HG03520 (cell line): ENCODE results near the gene DLX3.

Experiments
- ATAC-seq: cut with Tn5 transposase; IDR thresholded peaks from one replicate; pipeline ENCODE4 v1.9.1; 2021; ENCODE audit warnings: mild to moderate bottlenecking, moderate library complexity; ENCODE audit not compliant: unreplicated experiment

DLX3 gene

DNA sequence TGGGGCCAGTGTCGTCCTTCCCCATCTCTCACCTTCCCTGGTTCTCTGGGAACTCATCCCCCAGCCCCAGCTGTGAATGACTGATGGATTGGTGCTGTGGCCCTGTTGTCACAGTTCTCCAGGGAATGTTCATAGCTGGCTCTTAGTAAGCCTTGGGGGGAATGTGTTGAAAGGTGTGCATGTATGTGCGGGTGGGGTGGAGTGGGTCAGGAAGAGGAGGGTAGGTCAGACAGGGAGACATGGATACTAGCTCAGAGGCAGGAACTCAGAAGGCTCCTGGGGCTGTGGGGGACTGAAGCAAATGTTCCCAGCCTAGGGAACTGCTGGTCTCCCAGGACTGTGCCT, 21.8 kb downstream of the DLX3 start:
- no peak for ATAC-seq

DNA sequence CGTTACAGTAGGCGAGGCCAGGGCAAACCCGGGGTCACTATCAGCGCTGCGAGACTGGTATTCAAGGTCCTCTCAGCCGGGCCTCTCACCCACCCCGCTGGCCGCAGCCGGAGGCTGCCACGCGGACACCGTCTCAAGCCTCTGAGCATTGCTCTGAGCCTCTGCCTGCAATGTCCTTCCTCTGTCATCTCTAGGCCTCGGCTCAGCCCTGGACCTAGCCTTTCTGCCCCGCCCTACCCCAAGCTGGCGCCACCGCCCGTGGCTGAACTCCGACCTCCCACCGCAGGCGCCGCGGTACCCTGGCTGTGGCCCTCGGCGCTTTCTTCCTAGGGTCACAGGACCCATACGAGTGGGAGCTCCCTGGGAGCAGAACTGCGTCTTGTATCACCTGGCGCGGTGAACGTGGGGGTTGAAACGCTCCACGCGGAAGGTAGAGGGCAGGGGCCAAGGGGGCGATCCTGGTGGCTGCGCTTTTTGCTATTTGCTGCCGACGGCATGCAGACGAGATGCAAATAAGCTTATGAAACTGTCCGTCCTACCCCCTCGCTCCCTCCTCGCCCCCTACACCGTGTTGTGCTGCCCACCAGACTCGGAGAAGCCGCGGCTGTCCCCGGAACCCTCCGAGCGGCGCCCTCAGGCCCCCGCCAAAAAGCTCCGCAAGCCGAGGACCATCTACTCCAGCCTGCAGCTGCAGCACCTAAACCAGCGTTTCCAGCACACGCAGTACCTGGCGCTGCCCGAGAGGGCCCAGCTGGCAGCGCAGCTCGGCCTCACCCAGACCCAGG, 22.3 kb downstream of the DLX3 start:
- no peak for ATAC-seq

DNA sequence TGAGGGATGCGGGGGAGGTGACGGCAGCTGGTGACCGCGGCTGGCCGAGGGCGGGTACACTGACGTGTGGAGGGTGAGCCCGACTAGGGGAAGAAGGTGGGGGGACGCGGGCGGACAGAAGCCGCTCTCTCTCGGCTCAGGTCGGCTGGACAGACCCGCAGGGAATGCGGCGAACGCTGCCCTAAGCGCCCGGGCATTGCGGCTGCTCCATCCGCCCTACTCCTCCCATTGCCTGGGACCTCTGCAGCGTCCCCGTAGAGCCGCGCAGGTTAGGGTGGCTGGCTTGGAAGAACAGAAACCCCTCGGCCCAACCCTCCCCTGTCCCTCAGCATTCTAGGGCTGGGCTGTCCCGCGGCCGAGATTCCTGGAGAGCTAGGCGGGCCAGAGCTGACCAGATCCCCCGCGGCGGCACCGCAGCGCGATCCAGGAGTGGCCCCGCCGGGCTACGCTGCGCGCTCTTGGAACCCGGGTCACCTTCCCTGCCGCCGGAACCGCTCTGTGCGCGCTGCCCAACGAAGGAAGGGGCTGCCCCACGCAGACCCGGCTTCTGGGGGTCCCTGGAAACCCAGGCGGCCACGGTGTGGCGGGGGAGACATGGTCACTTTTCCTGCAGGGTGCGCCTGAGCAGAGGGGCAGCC, 23.1 kb downstream of the DLX3 start:
- no peak for ATAC-seq

DNA sequence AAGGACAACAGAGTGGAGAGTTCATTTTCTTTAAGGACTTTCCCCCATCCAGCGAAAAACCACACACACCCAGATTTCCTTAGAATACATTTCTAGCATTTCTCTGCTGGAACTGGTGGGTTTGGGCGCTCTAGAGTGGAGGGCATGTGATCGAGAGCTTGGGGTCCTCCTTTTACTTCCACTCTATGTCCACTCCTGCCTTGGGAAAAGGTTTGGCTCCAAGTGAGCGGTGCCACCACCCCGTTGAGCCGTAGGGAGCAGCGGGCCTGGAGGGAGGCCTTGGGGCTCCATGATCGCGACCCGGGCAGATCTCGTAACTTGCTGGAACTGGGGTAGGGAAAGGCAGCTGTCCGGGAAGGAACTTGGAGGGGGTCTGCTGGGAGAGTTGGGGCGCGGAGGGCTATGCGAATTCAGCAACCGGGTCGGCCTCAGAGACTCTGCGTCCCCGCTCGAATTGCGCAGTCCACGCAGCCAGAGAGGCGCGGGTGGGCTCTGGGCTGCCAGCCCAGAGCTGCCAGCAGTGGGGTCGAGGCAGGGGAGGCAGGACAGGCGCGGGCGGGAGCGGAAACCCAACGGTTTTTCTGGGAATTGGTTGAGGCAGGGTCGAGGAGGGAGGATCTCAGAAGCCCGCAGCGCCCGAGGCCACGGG, 23.7 kb downstream of the DLX3 start:
- no peak for ATAC-seq

DNA sequence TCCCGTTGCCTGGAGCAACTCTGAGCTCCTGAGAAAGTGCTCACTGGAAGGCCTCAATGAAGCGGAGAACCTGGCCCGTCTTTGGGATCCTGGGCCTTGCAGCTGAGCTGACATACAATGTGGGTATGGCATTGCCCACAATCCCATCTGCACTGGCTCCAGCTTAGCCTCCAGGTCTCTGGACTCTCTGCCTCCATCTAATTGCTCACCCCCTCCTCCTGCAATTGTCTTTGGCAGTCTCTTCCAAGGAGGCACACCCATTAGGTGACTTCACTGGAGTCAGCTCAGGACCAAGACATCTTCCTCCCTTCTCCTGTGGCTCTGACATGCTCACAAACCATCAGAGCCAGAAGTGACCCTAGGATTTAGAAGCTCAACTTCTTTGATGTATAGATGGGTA, 24.5 kb downstream of the DLX3 start:
- no peak for ATAC-seq

DNA sequence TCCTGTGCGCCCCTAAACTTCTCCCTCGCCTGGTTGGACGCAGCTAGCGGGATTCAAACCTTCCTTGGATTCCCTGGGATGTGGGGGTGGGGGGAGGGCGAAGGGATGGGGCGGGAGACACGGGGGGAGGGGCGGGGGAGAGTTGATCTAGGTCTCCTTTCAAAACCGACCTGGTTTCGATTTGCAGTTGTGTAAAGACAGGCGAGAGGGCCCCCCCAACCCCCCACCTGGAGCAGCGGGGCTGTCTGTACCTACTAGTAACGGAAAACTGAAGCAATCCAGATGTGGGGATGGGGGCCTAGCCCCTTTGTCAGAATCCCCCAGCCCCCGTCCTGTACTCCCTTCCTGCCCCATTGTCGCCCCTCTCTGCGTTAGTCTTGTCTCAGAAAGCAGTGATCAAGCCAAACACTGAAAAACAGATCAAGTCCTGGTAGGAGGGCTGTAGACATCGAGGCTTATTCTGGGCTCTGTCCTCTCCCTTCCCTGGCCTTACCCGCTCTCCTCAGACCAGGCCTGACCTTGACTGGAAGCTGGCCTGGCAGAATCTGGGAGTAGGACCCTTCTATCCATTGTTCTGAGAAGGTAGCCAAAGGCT, 25.1 kb downstream of the DLX3 start:
- ATAC-seq: no peak

DNA sequence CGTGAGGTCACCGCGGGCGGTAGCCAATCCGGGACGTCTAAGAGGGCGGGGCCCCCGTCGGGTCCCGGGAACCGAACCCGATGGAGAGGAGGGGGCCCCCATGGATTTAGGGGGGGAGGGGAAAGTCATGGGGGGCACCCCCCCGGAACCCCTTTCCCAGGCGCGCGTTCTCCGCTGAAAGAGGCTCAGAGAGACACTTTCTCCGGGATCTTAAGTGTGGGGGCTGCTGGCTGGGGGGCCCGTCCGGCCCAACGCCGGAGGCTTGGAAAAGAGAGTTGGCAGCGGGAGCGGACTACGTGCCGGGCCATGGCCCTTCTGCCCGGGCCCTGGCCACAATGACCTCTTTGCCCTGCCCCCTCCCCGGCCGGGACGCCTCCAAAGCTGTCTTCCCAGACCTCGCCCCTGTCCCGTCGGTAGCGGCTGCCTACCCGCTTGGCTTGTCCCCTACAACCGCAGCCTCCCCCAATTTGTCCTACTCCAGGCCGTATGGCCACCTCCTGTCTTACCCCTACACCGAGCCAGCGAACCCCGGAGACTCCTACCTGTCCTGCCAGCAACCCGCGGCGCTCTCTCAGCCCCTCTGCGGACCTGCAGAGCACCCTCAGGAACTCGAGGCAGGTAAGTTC, 25.8 kb downstream of the DLX3 start, which contains the start of gene DLX4:
Gene DLX4, plus strand, starts transcription at position 57 of the 626 bp plus-strand sequence. Its CDS starts 279 bp downstream, at position 336.
- no peak for ATAC-seq

DNA sequence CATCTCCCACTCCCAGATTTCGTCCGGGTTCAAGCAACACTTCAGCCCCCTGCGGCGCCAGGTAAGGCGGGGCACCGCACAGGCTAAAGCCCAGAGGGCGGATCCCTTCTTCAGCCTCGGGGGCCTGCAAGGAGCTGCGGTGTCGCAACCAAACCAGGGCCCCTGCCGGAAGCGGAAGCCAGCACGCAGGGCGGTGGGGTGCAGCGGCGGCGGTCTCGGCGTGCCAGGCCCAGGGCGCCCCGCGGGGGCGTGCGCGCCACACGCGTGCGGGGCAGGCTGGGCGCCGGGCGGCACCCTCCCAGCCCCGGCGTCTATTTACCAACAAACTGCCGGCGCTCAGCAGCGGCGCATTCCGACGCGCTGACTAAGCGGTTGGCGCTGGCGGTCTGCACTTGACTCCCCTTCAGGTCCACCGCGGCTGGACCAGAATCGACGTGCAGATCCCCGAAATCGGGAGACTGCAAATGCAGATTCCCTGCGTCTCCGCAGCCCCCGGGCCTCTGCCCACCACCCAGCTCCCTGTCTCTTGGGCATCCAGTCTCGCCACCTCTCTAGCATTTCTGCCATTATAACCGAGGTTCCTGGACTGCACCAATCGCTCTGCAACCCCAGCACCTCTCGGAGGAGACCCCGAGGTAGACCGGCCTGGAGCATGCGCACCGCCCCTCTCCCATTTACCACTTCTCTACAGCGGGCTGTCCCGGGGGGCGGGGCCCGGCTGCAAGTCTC, 26.5 kb downstream of the DLX3 start:
- ATAC-seq: no peak

DNA sequence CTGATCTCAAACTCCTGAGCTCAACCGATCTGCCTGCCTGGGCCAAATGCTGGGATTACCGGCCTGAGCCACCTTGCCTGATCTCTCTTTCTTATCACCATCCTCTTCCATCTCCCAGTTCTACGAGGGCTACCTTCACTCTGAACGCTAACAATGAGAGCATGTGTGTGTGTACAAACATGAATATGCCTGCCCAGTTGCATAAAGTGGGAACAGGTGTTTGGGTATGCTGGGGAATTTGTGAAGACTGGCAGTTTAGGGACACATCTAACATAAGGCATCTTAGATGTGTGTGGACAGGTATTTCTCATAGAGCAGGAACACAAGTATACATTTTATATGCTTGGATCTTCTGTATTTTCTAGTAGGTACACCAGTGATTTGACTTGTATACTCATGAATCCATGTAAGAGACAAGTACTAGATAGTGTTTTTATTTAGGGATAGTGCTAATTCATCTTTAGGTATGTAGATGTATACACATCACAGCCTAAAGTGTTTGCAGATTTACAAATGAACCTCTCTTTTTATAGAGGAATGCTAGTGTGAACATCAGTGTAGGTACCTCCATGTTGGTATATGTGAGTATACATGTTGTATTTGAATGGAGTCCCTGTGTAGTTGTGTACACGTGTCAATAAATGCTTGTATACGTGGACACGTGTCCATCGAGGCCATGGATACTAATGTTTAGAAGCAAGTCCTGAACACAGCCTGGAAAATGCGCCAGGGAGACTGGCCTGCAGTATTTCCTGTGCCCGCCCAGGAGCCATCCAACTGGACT, 27.2 kb downstream of the DLX3 start:
- no peak for ATAC-seq

DNA sequence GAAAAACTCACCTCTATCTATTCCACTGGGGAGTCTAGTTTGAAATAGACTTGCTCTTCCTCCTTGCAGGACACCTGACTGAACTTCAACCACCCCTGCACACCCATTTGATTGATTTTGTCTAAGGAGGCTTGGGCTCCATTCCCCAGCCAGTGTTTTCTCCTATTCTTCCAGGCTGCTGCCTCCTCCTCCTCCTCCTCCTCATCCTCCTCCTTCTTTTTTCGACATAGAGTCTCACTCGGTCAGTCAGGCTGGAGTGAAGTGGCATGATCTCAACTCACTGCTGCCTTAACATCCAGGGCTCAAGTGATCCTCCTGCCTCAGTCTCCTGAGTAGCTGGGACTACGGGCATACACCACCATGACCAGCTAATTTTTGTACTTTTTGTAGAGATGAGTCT, 27.8 kb downstream of the DLX3 start:
- no peak for ATAC-seq

DNA sequence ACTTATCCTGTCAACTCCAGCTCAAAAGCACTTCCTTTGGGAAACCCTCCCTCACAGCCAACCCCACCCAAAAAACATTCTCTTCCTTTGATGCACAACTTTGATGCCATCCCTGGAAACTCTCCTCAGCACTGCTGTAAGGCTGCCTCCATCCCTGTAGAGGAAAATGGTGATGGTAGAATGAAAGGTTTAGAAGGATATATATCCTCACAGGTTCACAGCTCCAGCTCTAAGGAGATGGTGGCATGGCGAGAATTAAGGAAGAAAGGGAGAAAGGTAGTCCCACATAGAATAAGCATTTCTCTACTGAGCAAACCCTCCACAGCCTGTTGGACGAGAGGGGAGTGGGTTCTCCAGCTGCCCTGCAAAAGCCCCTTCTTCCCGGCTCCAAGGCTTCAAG, 28.3 kb downstream of the DLX3 start:
- no peak for ATAC-seq

DNA sequence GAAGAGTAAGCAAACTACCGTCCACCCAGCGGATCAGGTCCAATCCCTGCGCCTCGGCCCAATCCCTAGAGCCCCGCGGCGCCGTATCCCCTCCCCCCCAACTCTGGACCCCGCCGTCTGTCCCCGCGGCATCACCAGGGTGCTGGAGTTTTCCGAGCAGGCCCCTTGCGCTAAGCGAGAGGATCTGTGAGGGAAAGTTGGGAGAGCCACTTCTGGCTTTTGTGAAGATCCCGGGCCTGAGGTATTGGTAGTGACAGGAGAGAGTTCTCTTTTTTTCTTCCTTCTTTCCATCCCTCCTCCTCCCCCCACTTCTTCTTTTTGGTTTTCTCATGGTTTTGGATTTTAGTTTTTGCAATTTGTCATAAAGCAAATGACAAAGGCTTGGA, 29.5 kb downstream of the DLX3 start:
- ATAC-seq: no peak

DNA sequence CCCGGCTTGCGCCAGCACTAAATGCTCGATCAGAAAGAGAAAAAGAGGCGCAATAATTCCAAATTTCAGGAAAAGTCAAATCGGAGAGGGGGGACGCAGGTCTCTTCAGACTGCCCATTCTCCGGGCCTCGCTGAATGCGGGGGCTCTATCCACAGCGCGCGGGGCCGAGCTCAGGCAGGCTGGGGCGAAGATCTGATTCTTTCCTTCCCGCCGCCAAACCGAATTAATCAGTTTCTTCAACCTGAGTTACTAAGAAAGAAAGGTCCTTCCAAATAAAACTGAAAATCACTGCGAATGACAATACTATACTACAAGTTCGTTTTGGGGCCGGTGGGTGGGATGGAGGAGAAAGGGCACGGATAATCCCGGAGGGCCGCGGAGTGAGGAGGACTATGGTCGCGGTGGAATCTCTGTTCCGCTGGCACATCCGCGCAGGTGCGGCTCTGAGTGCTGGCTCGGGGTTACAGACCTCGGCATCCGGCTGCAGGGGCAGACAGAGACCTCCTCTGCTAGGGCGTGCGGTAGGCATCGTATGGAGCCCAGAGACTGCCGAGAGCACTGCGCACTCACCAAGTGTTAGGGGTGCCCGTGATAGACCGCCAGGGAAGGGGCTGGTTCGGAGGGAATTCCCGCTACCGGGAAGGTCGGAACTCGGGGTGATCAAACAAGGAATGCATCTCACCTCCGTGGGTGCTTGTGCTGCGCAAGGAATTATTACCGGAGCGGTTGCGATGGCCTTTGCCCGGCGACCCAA, 30.1 kb downstream of the DLX3 start:
- no peak for ATAC-seq

DNA sequence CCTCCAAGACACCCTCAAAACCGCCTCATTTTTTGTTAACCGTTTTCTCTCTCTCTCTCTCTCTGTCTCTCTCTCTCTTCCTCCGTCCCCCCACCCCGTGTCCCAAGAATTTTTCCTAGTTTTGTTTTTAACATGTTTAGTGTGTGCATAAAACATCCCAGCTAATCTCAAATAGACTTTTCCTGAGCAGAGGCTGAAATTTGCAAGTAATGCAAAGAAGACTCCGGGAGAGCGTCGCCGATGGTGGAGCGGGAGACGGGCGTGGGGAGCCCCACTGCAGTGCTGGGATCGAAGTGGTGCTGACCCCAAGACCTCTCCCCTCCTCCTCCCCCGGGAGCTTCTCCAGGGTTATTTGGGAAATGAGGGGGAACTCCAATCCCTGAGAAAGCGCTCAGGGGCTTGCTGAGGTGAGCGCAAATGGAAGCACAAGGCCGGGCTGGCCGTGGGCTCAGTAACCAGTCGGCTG, 30.7 kb downstream of the DLX3 start:
- no peak for ATAC-seq

DNA sequence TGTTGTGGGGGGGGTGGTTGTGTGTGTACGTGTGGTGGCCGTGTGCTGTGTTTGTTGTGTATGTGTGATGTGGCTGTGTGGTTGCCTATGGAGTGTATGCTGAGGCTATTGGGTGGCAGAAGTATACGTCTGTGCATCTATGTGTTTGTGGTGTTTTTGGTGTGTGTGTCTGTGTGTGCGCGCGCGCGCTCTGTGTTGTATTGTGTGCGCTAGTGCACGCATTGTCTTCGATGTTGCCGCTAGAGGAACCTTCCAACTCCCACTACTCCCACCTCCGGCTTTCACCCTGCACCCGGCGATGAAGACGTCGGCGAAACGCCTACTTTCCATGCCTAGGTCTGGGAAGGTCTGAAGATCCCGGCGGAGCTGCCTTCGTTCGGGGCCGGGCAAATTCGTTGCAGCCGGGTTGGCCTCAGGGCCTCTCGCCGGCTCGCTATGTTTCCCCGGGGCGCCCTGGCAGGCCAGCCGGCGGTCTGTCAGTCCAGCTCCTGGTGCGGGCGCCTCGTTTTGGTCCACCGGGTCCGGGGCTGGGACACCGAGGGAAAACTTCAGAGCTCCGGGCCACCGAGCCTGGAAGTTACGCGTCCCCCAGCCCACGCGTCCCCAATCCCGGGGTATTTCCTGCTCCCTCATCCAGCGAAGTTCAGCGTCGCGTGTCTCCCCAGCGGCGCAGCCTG, 31.3 kb downstream of the DLX3 start:
- no peak for ATAC-seq

DNA sequence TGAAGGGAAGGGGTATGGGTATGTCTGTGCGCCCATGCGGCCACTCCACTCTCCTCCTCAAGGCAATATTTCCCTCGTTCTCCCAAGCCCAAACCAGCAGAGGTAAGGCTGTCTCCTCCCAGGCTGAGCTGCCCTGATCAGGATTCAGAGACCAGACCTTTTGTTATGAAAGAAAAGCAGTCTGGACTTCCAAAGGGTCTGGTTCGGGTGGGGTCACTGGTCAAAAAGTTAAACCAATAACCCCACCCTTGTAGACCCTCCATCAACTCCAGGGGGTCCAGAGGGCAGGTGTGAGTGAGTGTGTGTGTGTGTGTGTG, 31.8 kb downstream of the DLX3 start:
- no peak for ATAC-seq

DNA sequence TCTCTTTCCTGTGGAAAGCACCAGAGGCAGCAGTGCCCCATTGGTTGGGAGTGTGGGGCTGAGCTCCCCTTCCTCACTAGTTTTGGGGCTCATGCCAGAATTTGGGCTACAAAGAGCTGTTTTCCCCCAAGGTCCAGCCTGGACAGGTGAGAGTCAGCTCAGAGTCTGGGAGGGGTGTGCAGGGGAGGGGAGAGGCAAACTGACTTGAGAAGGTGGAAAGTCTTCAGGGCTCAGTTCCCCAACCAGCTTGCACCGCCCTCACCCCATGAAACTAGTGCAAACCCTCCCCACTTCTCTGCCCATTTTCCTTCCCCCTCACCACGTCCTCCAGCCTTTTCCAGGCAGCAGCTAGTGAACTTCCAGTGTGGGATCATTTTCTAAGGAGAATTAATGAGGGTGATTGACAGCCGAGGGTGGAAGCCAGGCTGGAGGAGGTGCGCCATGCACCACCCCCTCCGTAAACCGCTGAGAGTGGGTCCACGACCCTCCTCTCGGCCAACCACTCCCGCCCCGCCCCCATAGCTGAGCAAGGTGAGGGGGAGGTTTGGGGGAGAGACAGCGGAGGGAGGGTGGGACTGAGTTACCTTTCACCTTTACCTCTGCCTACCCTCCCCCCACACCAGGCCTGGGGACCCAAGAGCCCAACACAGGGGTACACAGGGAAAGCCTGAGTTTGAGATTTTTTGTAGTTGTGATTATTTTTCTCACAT, 32.3 kb downstream of the DLX3 start:
- ATAC-seq: no peak
